Measurements from ENCODE around the gene USP22. TPM values are rescaled to one million over a fixed set of nuclear protein-coding genes. Genes with fewer than 3 reads are reported as not detected.

The USP22 gene
- total and polyA plus RNA-seq, 2 experiments from 2014 or later, result 68.9 to 296 TPM

GRCh38 chr17:20983359-20983637 is 59.5 kb downstream of the USP22 start:
- ATAC-seq (no peak), DNase-seq (ENCODE audit: low spot score) (no peak)
- peaks cover 26% of the 10 kb centered on the region for H3K9me3 Mint-ChIP-seq
- Histone ChIP-seq H3K9me2 (ENCODE audit: insufficient read depth) (peaks cover 4% of the 10 kb centered on the region; the same call in 1 of the 2 replicates), H3K4me1 (ENCODE audit: insufficient read depth) (no peaks in the 10 kb centered on the region), H4K20me1 (replicated peaks; ENCODE audit: insufficient read depth) (no peaks in the 10 kb centered on the region), H3K4me3 (no peak overlapping the region), H3F3A (replicated peaks; ENCODE audit: low read depth) (no peaks in the 10 kb centered on the region), H3K79me2 (replicated peaks; ENCODE audit: insufficient read depth) (no peaks in the 10 kb centered on the region), H3K27ac (ENCODE audit: low read depth) (no peak overlapping the region), H3K27me3 (ENCODE audit: insufficient read depth) (no peaks in the 10 kb centered on the region), H3K4me2 (no peak overlapping the region), H2AFZ (no peak overlapping the region), H3K36me3 (ENCODE audit: insufficient read depth) (no peaks in the 10 kb centered on the region)
- H3K4me3 Mint-ChIP-seq, result no peak overlapping the region
- H3K4me1 Mint-ChIP-seq, result no peaks in the 10 kb centered on the region
- H3K27me3 Mint-ChIP-seq (ENCODE audit: insufficient read depth, low read depth, poor library complexity), result peaks cover 15% of the 10 kb centered on the region
- no peak overlapping the region for H3K27ac Mint-ChIP-seq
- H3K36me3 Mint-ChIP-seq (ENCODE audit: low read depth), result peaks cover 12% of the 10 kb centered on the region
- TF ChIP-seq ZNF114 (CRISPR knock-in tag; IDR thresholded peaks at IDR 0.05) (no peak), EZH2 (IDR thresholded peaks at IDR 0.05; ENCODE audit: low read depth, unreplicated experiment) (no peak), CREB1 (CRISPR knock-in tag; IDR thresholded peaks at IDR 0.05; ENCODE audit: low read depth) (no peak), ZNF462 (CRISPR knock-in tag; IDR thresholded peaks at IDR 0.05) (no peak), JUNB (IDR thresholded peaks at IDR 0.05; ENCODE audit: unreplicated experiment) (no peak), NANOG (IDR thresholded peaks at IDR 0.05; ENCODE audit: borderline replicate concordance) (no peak), STAT1 (IDR thresholded peaks at IDR 0.05; ENCODE audit: unreplicated experiment) (no peak), ZNF331 (CRISPR knock-in tag; IDR thresholded peaks at IDR 0.05; ENCODE audit: low read depth) (no peak), EZH2phosphoT487 (IDR thresholded peaks at IDR 0.05; ENCODE audit: unreplicated experiment) (no peak), POLR2AphosphoS5 (IDR thresholded peaks at IDR 0.05; ENCODE audit: low read depth) (no peak)
- TF ChIP-seq, protein P1, sequence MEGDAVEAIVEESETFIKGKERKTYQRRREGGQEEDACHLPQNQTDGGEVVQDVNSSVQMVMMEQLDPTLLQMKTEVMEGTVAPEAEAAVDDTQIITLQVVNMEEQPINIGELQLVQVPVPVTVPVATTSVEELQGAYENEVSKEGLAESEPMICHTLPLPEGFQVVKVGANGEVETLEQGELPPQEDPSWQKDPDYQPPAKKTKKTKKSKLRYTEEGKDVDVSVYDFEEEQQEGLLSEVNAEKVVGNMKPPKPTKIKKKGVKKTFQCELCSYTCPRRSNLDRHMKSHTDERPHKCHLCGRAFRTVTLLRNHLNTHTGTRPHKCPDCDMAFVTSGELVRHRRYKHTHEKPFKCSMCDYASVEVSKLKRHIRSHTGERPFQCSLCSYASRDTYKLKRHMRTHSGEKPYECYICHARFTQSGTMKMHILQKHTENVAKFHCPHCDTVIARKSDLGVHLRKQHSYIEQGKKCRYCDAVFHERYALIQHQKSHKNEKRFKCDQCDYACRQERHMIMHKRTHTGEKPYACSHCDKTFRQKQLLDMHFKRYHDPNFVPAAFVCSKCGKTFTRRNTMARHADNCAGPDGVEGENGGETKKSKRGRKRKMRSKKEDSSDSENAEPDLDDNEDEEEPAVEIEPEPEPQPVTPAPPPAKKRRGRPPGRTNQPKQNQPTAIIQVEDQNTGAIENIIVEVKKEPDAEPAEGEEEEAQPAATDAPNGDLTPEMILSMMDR (conservative IDR thresholded peaks at IDR 0.05; ENCODE audit: low read depth in 2 of 2), result no peak
- TF ChIP-seq, protein P2, sequence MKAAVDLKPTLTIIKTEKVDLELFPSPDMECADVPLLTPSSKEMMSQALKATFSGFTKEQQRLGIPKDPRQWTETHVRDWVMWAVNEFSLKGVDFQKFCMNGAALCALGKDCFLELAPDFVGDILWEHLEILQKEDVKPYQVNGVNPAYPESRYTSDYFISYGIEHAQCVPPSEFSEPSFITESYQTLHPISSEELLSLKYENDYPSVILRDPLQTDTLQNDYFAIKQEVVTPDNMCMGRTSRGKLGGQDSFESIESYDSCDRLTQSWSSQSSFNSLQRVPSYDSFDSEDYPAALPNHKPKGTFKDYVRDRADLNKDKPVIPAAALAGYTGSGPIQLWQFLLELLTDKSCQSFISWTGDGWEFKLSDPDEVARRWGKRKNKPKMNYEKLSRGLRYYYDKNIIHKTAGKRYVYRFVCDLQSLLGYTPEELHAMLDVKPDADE (IDR thresholded peaks at IDR 0.05), result no peak
- TF ChIP-seq, protein P3, sequence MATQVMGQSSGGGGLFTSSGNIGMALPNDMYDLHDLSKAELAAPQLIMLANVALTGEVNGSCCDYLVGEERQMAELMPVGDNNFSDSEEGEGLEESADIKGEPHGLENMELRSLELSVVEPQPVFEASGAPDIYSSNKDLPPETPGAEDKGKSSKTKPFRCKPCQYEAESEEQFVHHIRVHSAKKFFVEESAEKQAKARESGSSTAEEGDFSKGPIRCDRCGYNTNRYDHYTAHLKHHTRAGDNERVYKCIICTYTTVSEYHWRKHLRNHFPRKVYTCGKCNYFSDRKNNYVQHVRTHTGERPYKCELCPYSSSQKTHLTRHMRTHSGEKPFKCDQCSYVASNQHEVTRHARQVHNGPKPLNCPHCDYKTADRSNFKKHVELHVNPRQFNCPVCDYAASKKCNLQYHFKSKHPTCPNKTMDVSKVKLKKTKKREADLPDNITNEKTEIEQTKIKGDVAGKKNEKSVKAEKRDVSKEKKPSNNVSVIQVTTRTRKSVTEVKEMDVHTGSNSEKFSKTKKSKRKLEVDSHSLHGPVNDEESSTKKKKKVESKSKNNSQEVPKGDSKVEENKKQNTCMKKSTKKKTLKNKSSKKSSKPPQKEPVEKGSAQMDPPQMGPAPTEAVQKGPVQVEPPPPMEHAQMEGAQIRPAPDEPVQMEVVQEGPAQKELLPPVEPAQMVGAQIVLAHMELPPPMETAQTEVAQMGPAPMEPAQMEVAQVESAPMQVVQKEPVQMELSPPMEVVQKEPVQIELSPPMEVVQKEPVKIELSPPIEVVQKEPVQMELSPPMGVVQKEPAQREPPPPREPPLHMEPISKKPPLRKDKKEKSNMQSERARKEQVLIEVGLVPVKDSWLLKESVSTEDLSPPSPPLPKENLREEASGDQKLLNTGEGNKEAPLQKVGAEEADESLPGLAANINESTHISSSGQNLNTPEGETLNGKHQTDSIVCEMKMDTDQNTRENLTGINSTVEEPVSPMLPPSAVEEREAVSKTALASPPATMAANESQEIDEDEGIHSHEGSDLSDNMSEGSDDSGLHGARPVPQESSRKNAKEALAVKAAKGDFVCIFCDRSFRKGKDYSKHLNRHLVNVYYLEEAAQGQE (IDR thresholded peaks at IDR 0.05; ENCODE audit: unreplicated experiment), result no peak

Measured in GM23338 (cell line).